Measurements from ENCODE around the gene IMP4.

IMP4 gene

DNA sequence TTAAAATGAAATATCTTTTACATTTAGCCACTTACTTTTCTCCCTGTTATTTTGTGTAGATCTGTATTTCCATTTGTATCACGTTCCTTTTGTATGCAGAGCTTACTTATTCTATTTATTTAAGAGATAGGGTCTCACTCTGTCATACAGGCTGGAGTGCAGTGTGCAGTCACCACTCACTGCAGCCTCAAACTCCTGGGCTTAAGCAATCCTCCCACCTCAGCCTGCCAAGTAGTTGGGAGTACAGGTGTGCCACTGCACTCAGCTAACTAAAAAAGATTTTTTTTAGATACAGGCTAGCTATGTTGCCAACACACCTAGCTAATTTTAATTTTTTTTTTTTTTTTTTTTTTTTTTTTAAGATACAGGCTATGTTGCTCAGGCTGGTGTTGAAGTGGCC lies 24.0 kb downstream of the IMP4 start:
- TF ChIP-seq CTCF (IDR thresholded peaks at IDR 0.05; ENCODE audit: low read length) (no peak), EZH2 (IDR thresholded peaks at IDR 0.05; ENCODE audit: borderline replicate concordance, low read length) (no peak)
- no peaks in the 10 kb centered on the region for H4K20me1 ChIP-seq (ENCODE audit: insufficient read depth, low read length)
- no peaks in the 10 kb centered on the region for H3K9me2 ChIP-seq (ENCODE audit: low read depth, low read length)
- H3K9ac ChIP-seq (ENCODE audit: low read length), result no peak overlapping the region
- peaks cover 6% of the 10 kb centered on the region; the same call in 1 of the 2 replicates for H3F3A ChIP-seq (ENCODE audit: insufficient read depth, low read length)
- H2AFZ ChIP-seq (ENCODE audit: low read length), result no peak overlapping the region
- H3K4me2 ChIP-seq (ENCODE audit: low read length), result no peak overlapping the region
- H3K36me3 ChIP-seq (ENCODE audit: insufficient read depth, low read length), result peaks cover 35% of the 10 kb centered on the region
- H3K4me3 ChIP-seq (ENCODE audit: low read depth, low read length, poor library complexity, severe bottlenecking), result no peak overlapping the region
- H3K27ac ChIP-seq (ENCODE audit: low read depth, low read length, poor library complexity, severe bottlenecking), result no peak overlapping the region
- peaks cover 3% of the 10 kb centered on the region; the same call in 1 of the 2 replicates for H3K79me2 ChIP-seq (ENCODE audit: insufficient read depth, low read length)
- no peaks in the 10 kb centered on the region for H3K27me3 ChIP-seq (ENCODE audit: insufficient read depth, low read length)
- H3K4me1 ChIP-seq (ENCODE audit: insufficient read depth, low read length, severe bottlenecking), result peaks cover 33% of the 10 kb centered on the region
- no peaks in the 10 kb centered on the region for H3K9me3 ChIP-seq (ENCODE audit: low read length)

DNA sequence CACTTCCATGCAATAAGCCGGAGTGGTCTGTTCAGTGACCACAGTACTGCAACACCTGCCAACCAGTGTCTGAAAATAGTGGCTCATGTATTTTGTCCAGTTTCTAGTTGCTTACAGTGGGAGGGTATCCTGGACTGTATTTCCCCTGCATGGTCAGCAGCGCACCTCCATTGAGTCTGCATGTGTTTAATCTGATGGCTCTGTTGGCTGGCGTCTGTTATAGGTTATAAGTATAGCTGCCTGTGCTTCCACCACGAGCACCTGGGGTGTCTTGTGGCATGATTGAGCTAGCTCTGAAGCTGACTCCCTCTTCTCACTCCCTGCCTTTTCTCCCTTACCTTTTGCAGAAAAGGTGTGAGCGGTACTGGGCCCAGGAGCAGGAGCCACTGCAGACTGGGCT lies 26.1 kb downstream of the IMP4 start:
- peaks cover 12% of the 10 kb centered on the region for H3K79me2 ChIP-seq (ENCODE audit: insufficient read depth, low read length)
- no peak overlapping the region for H2AFZ ChIP-seq (ENCODE audit: low read length)
- H3K27me3 ChIP-seq (ENCODE audit: insufficient read depth, low read length), result no peaks in the 10 kb centered on the region
- H3K9me3 ChIP-seq (ENCODE audit: low read length), result no peaks in the 10 kb centered on the region
- TF ChIP-seq EZH2 (IDR thresholded peaks at IDR 0.05; ENCODE audit: borderline replicate concordance, low read length), result no peak
- peaks cover 41% of the 10 kb centered on the region for H3K4me1 ChIP-seq (ENCODE audit: insufficient read depth, low read length, severe bottlenecking)
- H3K4me3 ChIP-seq (ENCODE audit: low read depth, low read length, poor library complexity, severe bottlenecking), result no peak overlapping the region
- H3K4me2 ChIP-seq (ENCODE audit: low read length), result no peak overlapping the region
- peaks cover 38% of the 10 kb centered on the region for H3K36me3 ChIP-seq (ENCODE audit: insufficient read depth, low read length)
- H3K9me2 ChIP-seq (ENCODE audit: low read depth, low read length), result no peaks in the 10 kb centered on the region
- H4K20me1 ChIP-seq (ENCODE audit: insufficient read depth, low read length), result no peaks in the 10 kb centered on the region
- H3K27ac ChIP-seq (ENCODE audit: low read depth, low read length, poor library complexity, severe bottlenecking), result peak overlapping the region; percentile 92
- peaks cover 6% of the 10 kb centered on the region; the same call in 1 of the 2 replicates for H3F3A ChIP-seq (ENCODE audit: insufficient read depth, low read length)
- H3K9ac ChIP-seq (ENCODE audit: low read length), result no peak overlapping the region; the same call in 1 of the 2 replicates

DNA sequence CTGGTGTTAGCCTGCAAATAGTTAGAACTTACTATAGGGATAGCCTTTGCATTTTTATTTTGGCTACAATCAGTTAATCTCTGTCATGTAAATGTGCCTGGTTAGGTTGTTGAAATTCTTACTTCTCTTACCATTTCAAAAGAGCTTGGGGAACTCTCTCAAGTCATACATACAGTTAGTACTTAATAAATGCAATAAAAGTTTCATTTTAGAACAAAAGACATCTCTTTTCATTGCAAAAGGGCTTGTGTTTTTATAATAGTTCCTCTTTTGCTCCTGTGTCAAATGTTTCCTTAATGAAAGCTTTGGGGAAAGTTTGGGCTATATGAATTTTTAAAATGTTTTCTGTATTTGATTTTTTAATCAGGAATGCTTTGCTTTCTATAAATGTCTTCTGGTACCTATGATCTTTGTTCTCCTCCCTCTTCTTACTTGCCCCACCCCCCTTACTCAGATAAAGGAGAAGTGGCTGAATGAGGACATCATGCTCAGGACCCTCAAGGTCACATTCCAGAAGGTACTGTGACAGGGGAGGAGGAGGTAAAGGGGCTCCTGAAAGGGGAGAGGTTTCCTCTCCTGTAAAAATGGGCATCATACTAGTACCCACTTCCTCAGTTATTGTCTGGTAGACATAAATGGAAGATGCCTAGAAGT lies 26.7 kb downstream of the IMP4 start:
- H3K9me2 ChIP-seq (ENCODE audit: low read depth, low read length), result no peaks in the 10 kb centered on the region
- no peak overlapping the region for H3K4me3 ChIP-seq (ENCODE audit: low read depth, low read length, poor library complexity, severe bottlenecking)
- peaks cover 6% of the 10 kb centered on the region; the same call in 1 of the 2 replicates for H3F3A ChIP-seq (ENCODE audit: insufficient read depth, low read length)
- H3K79me2 ChIP-seq (ENCODE audit: insufficient read depth, low read length), result peaks cover 15% of the 10 kb centered on the region
- TF ChIP-seq EZH2 (IDR thresholded peaks at IDR 0.05; ENCODE audit: borderline replicate concordance, low read length), result no peak
- TF ChIP-seq CTCF (IDR thresholded peaks at IDR 0.05; ENCODE audit: low read length), result no peak
- peak overlapping the region; percentile 92 for H3K27ac ChIP-seq (ENCODE audit: low read depth, low read length, poor library complexity, severe bottlenecking)
- peaks cover 47% of the 10 kb centered on the region for H3K4me1 ChIP-seq (ENCODE audit: insufficient read depth, low read length, severe bottlenecking)
- H4K20me1 ChIP-seq (ENCODE audit: insufficient read depth, low read length), result no peaks in the 10 kb centered on the region
- peaks cover 38% of the 10 kb centered on the region for H3K36me3 ChIP-seq (ENCODE audit: insufficient read depth, low read length)
- H3K4me2 ChIP-seq (ENCODE audit: low read length), result peak overlapping the region; percentile 84; the same call in 1 of the 2 replicates
- H3K27me3 ChIP-seq (ENCODE audit: insufficient read depth, low read length), result no peaks in the 10 kb centered on the region
- H2AFZ ChIP-seq (ENCODE audit: low read length), result no peak overlapping the region
- no peaks in the 10 kb centered on the region for H3K9me3 ChIP-seq (ENCODE audit: low read length)
- H3K9ac ChIP-seq (ENCODE audit: low read length), result peak overlapping the region; percentile 98; the same call in 1 of the 2 replicates
